T1000 (cell line): ENCODE results near the gene CACNA2D1.

ENCODE experiments used
- DNase-seq: peaks from one replicate; lab custom pipeline; 2025; ENCODE audit warnings: mixed read lengths; lab: John Stamatoyannopoulos, UW

Gene CACNA2D1

GRCh38 chr7:82284936-82285519 is 158.5 kb downstream of the CACNA2D1 start:
- DNase-seq: no peak

GRCh38 chr7:82275342-82275741 is 168.2 kb downstream of the CACNA2D1 start:
- DNase-seq: no peak

- no peak for DNase-seq
Observed at GRCh38 chr7:82274681-82275080, 168.9 kb downstream of the CACNA2D1 start.

GRCh38 chr7:82273886-82274285 is 169.7 kb downstream of the CACNA2D1 start:
- DNase-seq: no peak

GRCh38 chr7:82270870-82271269 is 172.7 kb downstream of the CACNA2D1 start:
- no peak for DNase-seq

- DNase-seq: no peak
Observed at GRCh38 chr7:82268632-82269031, 174.9 kb downstream of the CACNA2D1 start.

- DNase-seq: no peak
Observed at GRCh38 chr7:82266081-82266480, 177.5 kb downstream of the CACNA2D1 start.

GRCh38 chr7:82264783-82265305 is 178.7 kb downstream of the CACNA2D1 start:
- no peak for DNase-seq

GRCh38 chr7:82263920-82264782 is 179.4 kb downstream of the CACNA2D1 start:
- no peak for DNase-seq

- DNase-seq: no peak
Observed at GRCh38 chr7:82258181-82258580, 185.4 kb downstream of the CACNA2D1 start.

- no peak for DNase-seq
Observed at GRCh38 chr7:82257118-82257695, 186.4 kb downstream of the CACNA2D1 start.

GRCh38 chr7:82255706-82256105 is 187.9 kb downstream of the CACNA2D1 start:
- DNase-seq: no peak

GRCh38 chr7:82250598-82250997 is 193.0 kb downstream of the CACNA2D1 start:
- no peak for DNase-seq

- no peak for DNase-seq
Observed at GRCh38 chr7:82249979-82250378, 193.6 kb downstream of the CACNA2D1 start.

- DNase-seq: no peak
Observed at GRCh38 chr7:82247814-82248433, 195.7 kb downstream of the CACNA2D1 start.

- no peak for DNase-seq
Observed at GRCh38 chr7:82244947-82245517, 198.5 kb downstream of the CACNA2D1 start.

- DNase-seq: no peak
Observed at GRCh38 chr7:82241356-82241755, 202.2 kb downstream of the CACNA2D1 start.

- no peak for DNase-seq
Observed at GRCh38 chr7:82235713-82236112, 207.9 kb downstream of the CACNA2D1 start.

GRCh38 chr7:82234457-82235049 is 209.0 kb downstream of the CACNA2D1 start:
- no peak for DNase-seq

GRCh38 chr7:82230811-82231581 is 212.6 kb downstream of the CACNA2D1 start:
- DNase-seq: no peak

GRCh38 chr7:82229164-82229563 is 214.4 kb downstream of the CACNA2D1 start:
- DNase-seq: no peak
